ENCODE measurements around the gene SH2D3A.

GRCh38 chr19:6716610-6716970, 50.6 kb downstream of the SH2D3A start:
- TF ChIP-seq CTCF (IDR thresholded peaks at IDR 0.05), result no peak
- TF ChIP-seq RELA (CRISPR knock-in tag; IDR thresholded peaks at IDR 0.05; ENCODE audit: borderline replicate concordance), result no peak
- no peak for TF ChIP-seq SMAD3 (CRISPR knock-in tag; IDR thresholded peaks at IDR 0.05; ENCODE audit: borderline replicate concordance)
- TF ChIP-seq ESRRA (CRISPR knock-in tag; IDR thresholded peaks at IDR 0.05; ENCODE audit: borderline replicate concordance), result no peak
- TF ChIP-seq NR1H2 (CRISPR knock-in tag; IDR thresholded peaks at IDR 0.05), result no peak
- TF ChIP-seq ZBTB43 (CRISPR knock-in tag; IDR thresholded peaks at IDR 0.05), result no peak
- TF ChIP-seq MLX (CRISPR knock-in tag; IDR thresholded peaks at IDR 0.05), result no peak
- no peak for TF ChIP-seq NR3C1 (CRISPR knock-in tag; conservative IDR thresholded peaks at IDR 0.05; ENCODE audit: low read depth)
- no peak for TF ChIP-seq MXD4 (CRISPR knock-in tag; IDR thresholded peaks at IDR 0.05; ENCODE audit: borderline replicate concordance)
- TF ChIP-seq ATF2 (CRISPR knock-in tag; IDR thresholded peaks at IDR 0.05; ENCODE audit: borderline replicate concordance, low read depth), result no peak
- no peak for TF ChIP-seq E2F4 (CRISPR knock-in tag; IDR thresholded peaks at IDR 0.05; ENCODE audit: borderline replicate concordance, low read depth)
- TF ChIP-seq PRRX2 (CRISPR knock-in tag; IDR thresholded peaks at IDR 0.05), result no peak
